ENCODE data around the gene ASMTL.
"Not testable (repeated sequence)": the region's sequence is repeated elsewhere in the genome, so short reads cannot be mapped to it uniquely, and the experiment has no call there.

The ASMTL gene

GRCh38 chrX:1387141-1387776 lies 65.5 kb downstream of the ASMTL start:
- Histone ChIP-seq H3K9me3 (ENCODE audit: low read depth, low read length) (no peaks in the 10 kb centered on the region), H3K9ac (ENCODE audit: insufficient read length) (no peak overlapping the region), H3K36me3 (ENCODE audit: insufficient read depth, low read length) (peaks cover 69% of the 10 kb centered on the region), H3K27ac (no peak overlapping the region), H3K4me3 (no peak overlapping the region)
- DNase-seq (ENCODE audit: low read depth, low spot score) = no peak
- no peak for TF ChIP-seq EZH2 (IDR thresholded peaks at IDR 0.05)
- no peak for TF ChIP-seq FOXP2 (optimal IDR thresholded peaks at IDR 0.05; ENCODE audit: control extremely low read depth, extremely low read length, insufficient read depth)
- TF ChIP-seq POLR2AphosphoS5 (IDR thresholded peaks at IDR 0.05; ENCODE audit: borderline replicate concordance, low read depth, low read length) = peak; percentile 1; the same call in 1 of the 2 replicates

DNA sequence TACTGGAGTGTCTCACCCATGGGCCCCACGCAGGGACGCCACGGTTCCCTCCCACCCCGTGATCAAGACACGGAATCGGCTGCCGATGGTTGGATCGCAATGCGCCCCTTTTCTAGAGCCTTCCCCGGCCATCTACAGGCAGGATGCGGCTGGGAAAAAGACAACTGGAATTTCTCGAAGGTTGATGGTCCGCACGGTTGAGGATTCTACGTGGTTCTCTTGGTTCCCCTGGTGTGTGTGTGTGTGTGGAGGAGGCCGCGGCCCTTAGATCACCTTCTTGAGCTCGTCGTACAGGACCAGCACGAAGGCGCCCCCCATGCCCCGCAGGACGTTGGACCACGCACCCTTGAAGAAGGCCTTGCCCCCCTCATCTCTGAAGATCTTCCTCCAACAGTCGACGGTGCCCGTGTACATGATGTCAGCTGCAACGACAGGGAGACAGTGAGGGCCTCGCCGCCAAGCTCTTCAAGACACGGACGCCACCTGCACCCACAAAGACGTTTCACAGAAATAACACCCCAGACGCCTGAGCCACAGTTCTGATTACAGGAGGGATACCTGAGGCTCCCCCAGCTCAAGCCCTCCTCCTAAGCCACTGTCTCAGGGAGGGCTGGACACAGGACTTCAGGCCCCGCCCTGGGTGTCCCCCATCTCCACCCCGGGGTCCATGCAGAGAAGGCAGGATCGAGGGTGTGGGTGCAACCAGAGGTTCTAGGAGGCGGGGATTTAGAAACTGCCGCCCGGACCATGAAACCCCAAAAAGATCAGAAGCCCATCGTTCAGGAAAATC lies 66.2 kb downstream of the ASMTL start:
- Histone ChIP-seq H3K36me3 (ENCODE audit: insufficient read depth, low read length) (peaks cover 69% of the 10 kb centered on the region), H3K4me3 (no peak overlapping the region), H3K9me3 (ENCODE audit: low read depth, low read length) (no peaks in the 10 kb centered on the region), H3K27ac (no peak overlapping the region), H3K9ac (ENCODE audit: insufficient read length) (no peak overlapping the region)
- TF ChIP-seq FOXP2 (optimal IDR thresholded peaks at IDR 0.05; ENCODE audit: control extremely low read depth, extremely low read length, insufficient read depth) = no peak
- TF ChIP-seq POLR2AphosphoS5 (IDR thresholded peaks at IDR 0.05; ENCODE audit: borderline replicate concordance, low read depth, low read length) = peak; percentile 29; the same call in 1 of the 2 replicates
- no peak for TF ChIP-seq EZH2 (IDR thresholded peaks at IDR 0.05)
- no peak for DNase-seq (ENCODE audit: low read depth, low spot score)

DNA sequence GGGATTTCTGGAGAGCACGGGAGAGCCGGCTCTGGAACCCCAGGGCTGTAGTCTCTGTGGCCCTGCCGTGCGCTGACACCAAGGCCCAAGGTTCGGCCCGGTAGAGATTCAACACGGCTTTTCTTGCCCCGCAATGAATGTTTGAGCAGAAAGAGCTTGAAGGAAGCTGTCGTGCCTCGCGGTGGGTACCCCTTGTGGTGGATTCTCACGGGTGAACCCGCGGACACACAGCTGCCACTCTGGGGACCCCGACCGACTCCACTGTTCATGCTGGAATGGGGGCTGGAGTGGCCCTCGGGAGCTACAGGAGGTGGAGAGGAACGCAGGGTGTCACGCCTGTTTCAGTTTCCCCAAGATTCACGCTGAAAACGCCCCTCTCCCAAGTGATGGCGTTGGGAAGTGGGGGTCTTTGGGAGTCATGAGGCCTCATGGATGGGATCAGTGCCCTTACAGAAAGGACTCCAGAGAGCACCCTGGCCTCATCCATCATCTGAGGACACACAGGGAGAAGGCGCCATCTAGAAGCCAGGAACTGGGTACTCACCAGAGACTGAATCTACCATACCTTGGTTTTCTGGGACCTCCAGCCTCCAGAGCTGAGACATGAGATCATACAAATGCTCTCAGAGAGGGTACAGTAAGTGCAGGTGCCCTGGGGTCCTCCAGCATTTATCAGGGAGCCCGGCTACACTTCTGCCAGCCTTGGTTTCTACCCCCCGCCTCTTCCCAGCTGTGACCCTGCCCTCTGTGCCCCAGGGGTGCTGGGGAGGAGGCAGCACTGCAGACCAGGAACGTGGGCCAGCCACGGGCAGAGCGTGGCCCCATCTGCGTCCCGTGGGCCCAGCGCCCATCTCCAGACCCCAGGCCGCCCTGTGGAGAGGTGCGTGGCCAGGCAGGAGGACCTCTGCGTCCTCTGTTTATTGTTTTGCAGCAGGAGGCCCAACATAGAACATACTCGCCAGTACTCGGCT lies 67.2 kb downstream of the ASMTL start:
- no peak for DNase-seq (ENCODE audit: low read depth, low spot score)
- Histone ChIP-seq H3K9me3 (ENCODE audit: low read depth, low read length) (no peaks in the 10 kb centered on the region), H3K9ac (ENCODE audit: insufficient read length) (no peak overlapping the region), H3K27ac (0 out of 2 replicates have a peak overlapping the region, but pooled peaks have one; percentile 31), H3K4me3 (no peak overlapping the region), H3K36me3 (ENCODE audit: insufficient read depth, low read length) (peaks cover 60% of the 10 kb centered on the region)
- TF ChIP-seq FOXP2 (optimal IDR thresholded peaks at IDR 0.05; ENCODE audit: control extremely low read depth, extremely low read length, insufficient read depth) = no peak
- TF ChIP-seq EZH2 (IDR thresholded peaks at IDR 0.05) = no peak
- TF ChIP-seq POLR2AphosphoS5 (IDR thresholded peaks at IDR 0.05; ENCODE audit: borderline replicate concordance, low read depth, low read length) = no peak

GRCh38 chrX:1384658-1385252 lies 68.0 kb downstream of the ASMTL start:
- no peaks in the 10 kb centered on the region for H3K9me3 ChIP-seq (ENCODE audit: low read depth, low read length)
- DNase-seq (ENCODE audit: low read depth, low spot score) = no peak
- H3K27ac ChIP-seq = no peak overlapping the region
- TF ChIP-seq EZH2 (IDR thresholded peaks at IDR 0.05) (no peak), FOXP2 (optimal IDR thresholded peaks at IDR 0.05; ENCODE audit: control extremely low read depth, extremely low read length, insufficient read depth) (no peak), POLR2AphosphoS5 (IDR thresholded peaks at IDR 0.05; ENCODE audit: borderline replicate concordance, low read depth, low read length) (peak; percentile 71)
- H3K4me3 ChIP-seq = no peak overlapping the region
- peaks cover 52% of the 10 kb centered on the region for H3K36me3 ChIP-seq (ENCODE audit: insufficient read depth, low read length)
- H3K9ac ChIP-seq (ENCODE audit: insufficient read length) = no peak overlapping the region

DNA sequence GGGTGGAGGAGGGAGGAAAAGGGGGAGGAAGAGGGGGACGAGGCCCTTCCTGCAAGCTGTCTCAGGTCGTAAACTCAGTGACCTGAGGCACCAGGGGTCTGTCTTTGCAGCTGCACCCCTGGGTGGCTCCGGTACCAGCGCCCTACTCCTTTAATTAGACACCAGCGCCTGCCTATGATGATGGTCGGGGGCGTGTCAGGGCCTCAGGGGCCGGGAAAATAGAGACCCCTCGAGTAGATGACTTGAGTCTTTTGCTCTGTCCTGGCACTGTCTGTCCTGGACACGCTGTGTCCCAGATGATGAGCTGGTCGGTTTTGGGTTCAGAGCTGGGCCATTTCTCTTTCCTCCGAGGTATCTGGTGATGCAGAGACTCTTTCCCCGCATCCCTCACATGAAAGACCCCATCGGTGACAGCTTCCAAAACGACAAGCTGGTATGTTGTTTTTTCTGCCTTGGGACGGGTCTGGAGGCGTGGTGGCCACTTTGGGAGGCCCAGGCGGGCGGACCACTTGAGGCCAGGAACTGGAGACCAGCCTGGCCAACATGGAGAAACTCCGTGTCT lies 72.0 kb downstream of the ASMTL start:
- H3K36me3 ChIP-seq (ENCODE audit: insufficient read depth, low read length) = peaks cover 12% of the 10 kb centered on the region
- H3K27ac ChIP-seq = no peak overlapping the region
- H3K9me3 ChIP-seq (ENCODE audit: low read depth, low read length) = no peaks in the 10 kb centered on the region
- H3K4me3 ChIP-seq = no peak overlapping the region
- no peak for TF ChIP-seq EZH2 (IDR thresholded peaks at IDR 0.05)
- no peak for TF ChIP-seq POLR2AphosphoS5 (IDR thresholded peaks at IDR 0.05; ENCODE audit: borderline replicate concordance, low read depth, low read length)
- no peak for TF ChIP-seq FOXP2 (optimal IDR thresholded peaks at IDR 0.05; ENCODE audit: control extremely low read depth, extremely low read length, insufficient read depth)
- no peak overlapping the region for H3K9ac ChIP-seq (ENCODE audit: insufficient read length)
- no peak for DNase-seq (ENCODE audit: low read depth, low spot score)

DNA sequence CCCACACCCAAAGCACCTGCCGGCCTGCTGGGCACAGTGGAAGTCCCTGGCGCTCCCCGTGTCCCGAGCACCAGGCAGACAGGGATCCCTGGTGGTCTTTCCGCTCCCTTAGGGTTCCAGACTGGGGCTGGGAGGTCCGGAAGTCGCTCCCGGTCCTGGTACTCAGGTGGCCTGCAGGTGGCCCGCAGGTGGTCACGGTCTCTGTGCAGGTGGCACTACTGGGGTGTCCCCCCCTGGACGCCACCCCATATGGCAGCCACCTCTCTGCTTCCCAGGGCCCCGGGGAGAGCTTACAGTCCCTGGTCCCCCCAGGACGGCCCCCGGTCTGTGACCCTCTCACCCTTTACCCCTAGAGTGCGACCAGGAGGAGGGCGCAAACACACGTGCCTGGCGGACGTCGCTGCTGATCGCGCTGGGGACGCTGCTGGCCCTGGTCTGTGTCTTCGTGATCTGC lies 74.4 kb downstream of the ASMTL start:
- no peak overlapping the region for H3K4me3 ChIP-seq
- H3K9me3 ChIP-seq (ENCODE audit: low read depth, low read length) = no peaks in the 10 kb centered on the region
- H3K27ac ChIP-seq = no peak overlapping the region
- no peak overlapping the region for H3K9ac ChIP-seq (ENCODE audit: insufficient read length)
- DNase-seq (ENCODE audit: low read depth, low spot score) = no peak
- H3K36me3 ChIP-seq (ENCODE audit: insufficient read depth, low read length) = no peaks in the 10 kb centered on the region
- TF ChIP-seq EZH2 (IDR thresholded peaks at IDR 0.05) (no peak), FOXP2 (optimal IDR thresholded peaks at IDR 0.05; ENCODE audit: control extremely low read depth, extremely low read length, insufficient read depth) (no peak), POLR2AphosphoS5 (IDR thresholded peaks at IDR 0.05; ENCODE audit: borderline replicate concordance, low read depth, low read length) (no peak)

DNA sequence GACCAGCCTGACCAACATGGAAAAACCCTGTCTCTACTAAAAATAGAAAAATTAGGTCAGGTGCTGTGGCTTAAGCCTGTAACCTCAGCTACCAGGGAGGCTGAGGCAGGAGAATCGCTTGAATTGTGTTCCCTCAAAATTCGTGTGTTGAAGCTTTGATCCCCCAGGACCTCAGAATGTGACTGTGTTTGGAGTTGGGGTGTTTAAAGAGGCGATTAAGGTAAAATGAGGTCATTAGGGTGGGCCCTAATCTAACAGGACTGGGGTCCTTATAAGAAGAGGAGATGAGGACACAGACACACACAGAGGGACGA lies 84.4 kb downstream of the ASMTL start:
- Histone ChIP-seq H3K9me3 (ENCODE audit: low read depth, low read length) (no peaks in the 10 kb centered on the region), H3K36me3 (ENCODE audit: insufficient read depth, low read length) (no peaks in the 10 kb centered on the region), H3K9ac (ENCODE audit: insufficient read length) (no peak overlapping the region), H3K27ac (no peak overlapping the region), H3K4me3 (no peak overlapping the region)
- no peak for DNase-seq (ENCODE audit: low read depth, low spot score)
- no peak for TF ChIP-seq FOXP2 (optimal IDR thresholded peaks at IDR 0.05; ENCODE audit: control extremely low read depth, extremely low read length, insufficient read depth)
- no peak for TF ChIP-seq EZH2 (IDR thresholded peaks at IDR 0.05)

- H3K9ac ChIP-seq (ENCODE audit: insufficient read length) = not testable (repeated sequence)
These were observed 86.3 kb downstream of the ASMTL start for GRCh38 chrX:1366363-1366762.

More at GRCh38 chrX:1366363-1366762, 86.3 kb downstream of the ASMTL start:
- not testable (repeated sequence) for H3K4me3 ChIP-seq; H3K36me3 ChIP-seq (ENCODE audit: insufficient read depth, low read length); DNase-seq (ENCODE audit: low read depth, low spot score); H3K9me3 ChIP-seq (ENCODE audit: low read depth, low read length); H3K27ac ChIP-seq

Data from SK-N-MC (cell line).